Endometrium (tissue), 2 donors: ENCODE measurements around the gene KDM6B.

Experiments
- FAIRE-seq: peaks from 2 replicates; lab custom pipeline; 2012; peaks lifted over from hg19 to GRCh38; lab: Jason Lieb, UNC
- donor health status: control.
- donor health status: control.

Gene KDM6B

DNA sequence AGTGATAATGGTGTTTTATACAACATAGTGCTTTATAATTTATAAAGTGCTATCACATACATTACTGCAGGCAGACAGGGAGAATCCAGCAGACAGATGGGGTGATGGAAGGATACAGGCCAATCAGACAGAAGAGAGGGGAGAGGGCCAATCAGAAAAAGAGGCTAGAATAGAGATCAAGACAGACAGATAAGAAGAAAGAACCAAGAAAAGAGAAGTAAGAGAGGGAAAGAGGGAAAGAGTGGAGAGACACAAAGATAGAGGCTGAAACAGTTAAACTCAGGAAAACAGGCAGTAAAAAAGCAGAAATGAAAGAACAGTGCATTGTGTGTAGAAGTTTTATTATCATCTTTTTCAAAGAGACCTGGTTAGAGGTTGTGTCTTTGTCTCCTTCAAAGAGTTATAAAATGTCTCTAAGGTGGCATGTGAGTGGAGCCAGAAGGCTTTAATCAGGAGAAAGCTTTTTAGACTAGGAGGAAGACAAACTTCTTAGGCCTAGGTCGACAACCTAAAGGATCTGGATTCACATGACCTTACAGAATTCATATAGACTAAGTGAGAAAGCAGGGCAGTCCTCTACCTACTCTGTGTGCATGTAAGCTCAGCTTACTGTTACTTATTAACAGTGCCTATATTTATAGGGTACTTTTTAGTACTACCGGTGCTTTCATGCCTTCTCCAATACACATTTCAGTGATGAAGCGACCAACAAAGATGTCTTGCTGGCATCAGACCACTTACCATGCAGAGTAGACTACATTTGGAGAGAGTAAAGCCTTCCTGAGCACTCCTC lies 46.3 kb downstream of the KDM6B start:
- FAIRE-seq = no peak

DNA sequence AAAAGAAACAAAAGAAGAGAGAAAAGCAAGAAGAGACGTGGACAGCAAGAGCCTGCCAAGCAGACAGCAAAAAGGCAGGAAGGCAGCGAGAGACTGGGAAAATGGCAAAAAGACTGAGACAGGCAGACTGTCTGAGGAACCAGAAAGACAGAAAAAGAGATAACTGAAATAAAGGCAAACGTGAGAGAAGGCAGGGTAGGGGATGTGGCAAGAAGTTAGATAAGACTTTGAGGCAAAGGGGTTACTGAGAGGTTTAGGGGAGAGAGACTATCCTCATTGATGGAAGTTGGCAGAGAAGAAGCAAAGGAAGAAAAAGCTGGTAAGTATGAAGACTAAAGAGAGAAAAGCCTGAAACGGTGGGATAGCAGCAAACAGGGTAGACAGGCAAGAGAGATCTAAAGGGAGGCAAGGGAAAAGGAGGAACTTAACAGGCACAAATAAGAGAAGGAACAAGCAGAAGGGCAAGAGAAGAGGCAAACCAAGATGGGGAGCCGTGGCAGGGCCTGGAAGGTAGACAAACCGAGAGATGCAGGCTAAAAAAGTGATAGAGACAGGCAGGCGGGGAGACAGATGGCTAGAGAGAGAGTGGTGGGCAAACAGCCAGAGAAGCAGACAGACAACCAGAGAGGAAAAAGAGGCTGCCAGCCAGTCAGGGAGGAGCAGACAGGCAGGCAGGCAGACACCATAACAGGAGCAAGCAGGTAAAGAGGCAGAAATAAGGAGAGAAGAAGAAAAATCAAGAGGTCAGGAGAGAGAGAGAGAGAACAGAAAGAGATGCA lies 47.4 kb downstream of the KDM6B start:
- FAIRE-seq = no peak

DNA sequence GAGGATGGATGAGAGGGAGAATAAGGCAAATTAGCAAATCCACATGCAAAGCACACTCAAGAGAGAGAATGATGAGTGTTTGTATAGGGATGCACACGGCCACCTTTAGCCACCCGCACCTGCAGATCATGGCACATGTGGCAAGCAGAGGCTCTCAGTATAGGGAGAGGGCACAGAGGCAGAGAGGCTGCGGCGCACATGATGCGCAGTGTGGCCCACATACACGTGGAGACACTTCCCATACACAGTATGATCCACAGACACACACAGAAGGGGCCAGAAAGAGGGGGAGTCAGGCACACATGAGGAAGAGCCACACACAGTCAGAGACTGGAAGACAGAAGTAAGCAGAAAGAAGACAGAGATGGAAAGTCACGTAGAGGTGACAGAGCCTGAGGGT lies 48.1 kb downstream of the KDM6B start:
- no peak for FAIRE-seq

DNA sequence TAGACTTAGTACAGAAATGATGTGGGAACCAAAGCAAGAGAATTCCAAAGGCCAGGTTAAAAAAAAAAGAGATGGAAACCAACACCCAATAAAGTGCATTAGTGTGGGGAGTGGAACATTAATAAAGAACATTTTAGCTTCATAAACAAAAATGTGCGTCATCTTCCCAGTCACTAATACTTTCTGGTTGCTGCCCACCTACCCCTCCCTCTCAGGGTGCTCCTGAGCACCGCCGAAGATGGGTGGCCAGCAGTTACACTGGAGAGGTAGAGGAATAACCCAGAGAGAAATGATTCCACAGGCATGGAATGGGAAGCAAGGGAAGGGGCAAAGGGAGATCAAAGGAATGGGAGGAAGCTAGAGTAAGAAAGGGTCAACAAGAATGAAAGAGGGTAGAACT lies 48.6 kb downstream of the KDM6B start:
- no peak for FAIRE-seq
